GM19043 (cell line): ENCODE data around the gene NEU4.

Experiments
- ATAC-seq: cut with Tn5 transposase; IDR thresholded peaks from one replicate; pipeline ENCODE4 v1.9.1; 2021; ENCODE audit warnings: low read depth; ENCODE audit not compliant: unreplicated experiment

Gene NEU4

GRCh38 chr2:241849616-241850543, 40.9 kb downstream of the NEU4 start:
- ATAC-seq, result no peak

GRCh38 chr2:241850544-241851324, 41.7 kb downstream of the NEU4 start:
- ATAC-seq, result no peak

GRCh38 chr2:241851325-241852115, 42.5 kb downstream of the NEU4 start:
- ATAC-seq, result no peak

- no peak for ATAC-seq
Measured at GRCh38 chr2:241852116-241852980, 43.4 kb downstream of the NEU4 start.

- no peak for ATAC-seq
Measured at GRCh38 chr2:241852981-241853631, 44.1 kb downstream of the NEU4 start.

- no peak for ATAC-seq
Measured at GRCh38 chr2:241853651-241854341, 44.8 kb downstream of the NEU4 start.

GRCh38 chr2:241854342-241855244, 45.6 kb downstream of the NEU4 start:
- ATAC-seq, result no peak

GRCh38 chr2:241855245-241855887, 46.4 kb downstream of the NEU4 start:
- ATAC-seq, result no peak

GRCh38 chr2:241855888-241856422, 47.0 kb downstream of the NEU4 start:
- no peak for ATAC-seq

- no peak for ATAC-seq
Measured at GRCh38 chr2:241857041-241857541, 48.1 kb downstream of the NEU4 start.

GRCh38 chr2:241857572-241858121, 48.7 kb downstream of the NEU4 start:
- no peak for ATAC-seq

- peak; percentile 43 for ATAC-seq
Measured at GRCh38 chr2:241858206-241859016, 49.4 kb downstream of the NEU4 start, which contains the start of gene PDCD1. Gene PDCD1, minus strand, starts transcription at chr2:241858894. Its CDS starts 56 bp downstream, at chr2:241858838.

- peak; percentile 13 for ATAC-seq
Measured at GRCh38 chr2:241859017-241859435, 50.0 kb downstream of the NEU4 start.

GRCh38 chr2:241859436-241860183, 50.6 kb downstream of the NEU4 start:
- peak; percentile 33 for ATAC-seq
